AG10803 (cell line): Measurements from ENCODE around the gene FSTL4.

Experiments
- DNase-seq: peaks from one replicate; pipeline ENCODE4 v3.0.0; 2010; ENCODE audit warnings: low read depth
- H3K4me3 ChIP-seq: 2 replicates; pipeline ENCODE4 v1.5.1; 2011; ENCODE audit warnings: mild to moderate bottlenecking, low read length, control low read depth
- TF ChIP-seq, protein P1 (sequence below): conservative IDR thresholded peaks from 2 replicates; pipeline ENCODE4 v1.5.1; 2011; ENCODE audit warnings: mild to moderate bottlenecking, low read length, control low read depth, inconsistent platforms

The FSTL4 gene

DNA sequence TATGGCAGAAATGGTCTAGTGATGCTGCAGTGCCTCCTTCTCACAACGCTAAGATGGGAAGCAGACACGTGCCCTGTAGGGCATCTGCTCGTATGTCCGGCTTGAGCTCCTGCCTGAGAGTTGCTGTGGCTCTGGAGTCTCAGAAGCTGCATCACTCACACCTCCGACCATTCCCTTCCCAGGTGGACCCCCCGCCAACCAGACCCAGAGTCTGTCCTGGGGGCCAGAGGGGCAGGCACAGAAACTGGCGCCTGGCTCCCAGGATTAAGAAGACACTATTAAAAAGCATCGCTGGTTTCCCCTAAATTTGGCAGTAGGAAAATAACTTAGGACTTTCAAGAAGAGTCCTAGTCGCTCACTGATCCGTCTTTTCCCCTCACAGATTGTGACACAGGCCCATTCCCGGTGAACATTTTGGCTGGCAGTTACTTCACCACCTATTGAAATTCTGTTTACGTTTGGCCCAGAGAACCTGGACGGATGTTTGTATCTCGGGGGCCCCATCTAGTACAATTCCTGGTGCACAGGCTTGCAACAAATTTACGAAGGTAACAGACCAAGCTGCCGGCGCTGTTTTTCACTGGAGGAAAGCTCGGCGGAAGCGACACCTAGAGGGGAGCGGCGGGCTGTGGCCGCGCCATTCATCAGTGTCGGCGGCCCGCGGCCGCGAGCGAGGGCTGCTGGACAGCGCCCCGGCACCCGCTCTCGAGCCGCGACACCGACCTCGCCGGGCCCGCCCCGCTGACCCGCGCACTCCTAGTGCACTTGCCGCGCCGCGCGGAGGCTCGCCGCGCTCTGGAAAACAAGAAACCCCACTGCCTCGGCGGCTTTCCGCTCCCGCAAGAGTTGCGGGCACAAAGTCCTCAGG is 1.6 kb downstream of the FSTL4 start:
- H3K4me3 ChIP-seq = no peak overlapping the region
- TF ChIP-seq, protein P1, sequence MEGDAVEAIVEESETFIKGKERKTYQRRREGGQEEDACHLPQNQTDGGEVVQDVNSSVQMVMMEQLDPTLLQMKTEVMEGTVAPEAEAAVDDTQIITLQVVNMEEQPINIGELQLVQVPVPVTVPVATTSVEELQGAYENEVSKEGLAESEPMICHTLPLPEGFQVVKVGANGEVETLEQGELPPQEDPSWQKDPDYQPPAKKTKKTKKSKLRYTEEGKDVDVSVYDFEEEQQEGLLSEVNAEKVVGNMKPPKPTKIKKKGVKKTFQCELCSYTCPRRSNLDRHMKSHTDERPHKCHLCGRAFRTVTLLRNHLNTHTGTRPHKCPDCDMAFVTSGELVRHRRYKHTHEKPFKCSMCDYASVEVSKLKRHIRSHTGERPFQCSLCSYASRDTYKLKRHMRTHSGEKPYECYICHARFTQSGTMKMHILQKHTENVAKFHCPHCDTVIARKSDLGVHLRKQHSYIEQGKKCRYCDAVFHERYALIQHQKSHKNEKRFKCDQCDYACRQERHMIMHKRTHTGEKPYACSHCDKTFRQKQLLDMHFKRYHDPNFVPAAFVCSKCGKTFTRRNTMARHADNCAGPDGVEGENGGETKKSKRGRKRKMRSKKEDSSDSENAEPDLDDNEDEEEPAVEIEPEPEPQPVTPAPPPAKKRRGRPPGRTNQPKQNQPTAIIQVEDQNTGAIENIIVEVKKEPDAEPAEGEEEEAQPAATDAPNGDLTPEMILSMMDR = peak; percentile 15; the same call in 1 of the 2 replicates
- peak; percentile 5 for DNase-seq

- TF ChIP-seq, protein P1 = no peak
- no peak for DNase-seq
Measured at GRCh38 chr5:133607451-133607850, 4.9 kb downstream of the FSTL4 start.

GRCh38 chr5:133606835-133607234 is 5.5 kb downstream of the FSTL4 start:
- TF ChIP-seq, protein P1 = no peak
- H3K4me3 ChIP-seq = no peak overlapping the region
- DNase-seq = no peak

More at GRCh38 chr5:133607451-133607850, 4.9 kb downstream of the FSTL4 start:
- no peak overlapping the region for H3K4me3 ChIP-seq

GRCh38 chr5:133605323-133605722 is 7.0 kb downstream of the FSTL4 start:
- TF ChIP-seq, protein P1 = no peak
- DNase-seq = no peak
- no peak overlapping the region for H3K4me3 ChIP-seq

GRCh38 chr5:133603711-133604110 is 8.6 kb downstream of the FSTL4 start:
- no peak overlapping the region for H3K4me3 ChIP-seq

DNA sequence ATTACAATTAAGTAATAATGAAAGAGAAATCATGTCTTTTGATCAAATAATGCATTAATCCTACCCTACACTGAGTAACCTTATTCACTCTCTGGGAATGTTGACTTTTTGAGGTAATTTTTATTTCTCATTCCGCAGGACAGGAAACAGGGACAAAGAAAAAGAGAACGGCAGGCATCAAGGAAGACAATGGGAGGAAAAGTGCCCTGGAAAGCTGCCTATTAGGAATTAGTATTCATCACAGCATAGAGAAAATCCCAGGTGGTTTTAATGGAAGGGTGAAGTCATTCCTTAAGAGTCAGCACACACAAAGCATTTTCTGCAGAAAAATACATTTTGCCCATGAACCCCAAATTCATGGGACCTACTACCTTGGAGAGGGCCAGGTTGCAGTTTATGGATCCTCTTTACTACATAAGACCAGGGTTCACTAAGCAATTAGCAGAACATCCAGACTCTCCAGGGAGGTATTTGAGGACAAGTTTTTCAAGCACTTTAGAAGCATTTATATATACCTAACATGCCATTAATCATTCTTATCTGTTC is 9.4 kb downstream of the FSTL4 start:
- no peak overlapping the region for H3K4me3 ChIP-seq
- DNase-seq = no peak
- TF ChIP-seq, protein P1 = no peak

More at GRCh38 chr5:133603711-133604110, 8.6 kb downstream of the FSTL4 start:
- TF ChIP-seq, protein P1 = no peak
- DNase-seq = no peak

DNA sequence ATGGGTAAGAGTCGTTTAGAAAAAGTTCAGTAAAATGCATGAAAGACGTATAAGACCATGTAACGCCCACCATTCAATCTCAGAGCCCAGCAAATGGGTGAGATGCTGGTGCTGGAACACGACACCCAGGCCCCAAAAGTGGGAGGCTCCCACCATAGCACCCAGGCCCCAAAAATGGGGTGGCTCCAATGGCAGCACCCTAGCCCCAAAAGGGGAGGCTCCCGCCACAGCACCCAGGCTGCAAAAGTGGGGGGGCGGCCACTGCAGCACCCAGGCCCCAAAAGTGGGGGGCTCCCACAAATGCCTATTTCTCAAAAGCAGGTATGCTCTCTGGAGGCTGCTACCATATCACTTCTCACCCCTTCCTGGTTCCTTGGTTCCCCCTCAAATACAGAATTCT is 12.7 kb downstream of the FSTL4 start:
- TF ChIP-seq, protein P1 = no peak

More for the DNA sequence above, 12.7 kb downstream of the FSTL4 start:
- H3K4me3 ChIP-seq = no peak overlapping the region
- no peak for DNase-seq
